ENCODE measurements around the gene LACRT. TPM values are rescaled to one million over a fixed set of nuclear protein-coding genes. Genes with fewer than 3 reads are reported as not detected.

LACRT gene
- total and polyA plus RNA-seq, 9 of the 15 experiments (the other 6 are each of a cell fraction or from before 2014, with no cell fraction given), result not detected

DNA sequence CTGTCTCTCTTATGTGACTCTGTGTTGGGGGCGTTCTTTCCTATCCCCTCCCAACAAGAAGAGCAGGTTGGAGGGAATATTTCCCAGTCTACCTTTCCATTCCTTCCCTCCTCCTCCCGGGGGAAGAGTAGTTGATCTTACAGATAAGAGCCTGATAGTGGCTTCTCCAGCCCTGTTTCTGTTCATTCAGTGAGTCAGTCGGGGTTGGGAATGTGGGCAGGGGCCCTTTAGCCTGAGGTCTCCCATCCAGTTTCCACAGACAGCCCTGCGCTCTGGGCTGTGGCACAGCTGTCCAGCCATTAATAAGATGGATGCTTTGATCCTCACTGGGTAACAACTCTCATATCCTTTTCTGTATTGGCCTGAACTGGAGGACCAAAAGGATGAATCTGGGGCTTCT is 28.1 kb downstream of the LACRT start (continued):
- TF ChIP-seq RBM39 (optimal IDR thresholded peaks at IDR 0.05; ENCODE audit: low read depth, low read length), result no peak
- TF ChIP-seq ZNF668 (CRISPR knock-in tag; IDR thresholded peaks at IDR 0.05), result no peak
- TF ChIP-seq BDP1 (IDR thresholded peaks at IDR 0.05; ENCODE audit: insufficient read depth, insufficient read length), result no peak
- TF ChIP-seq IFI16 (CRISPR knock-in tag; IDR thresholded peaks at IDR 0.05), result no peak
- TF ChIP-seq STAT5A (IDR thresholded peaks at IDR 0.05; ENCODE audit: borderline replicate concordance, low read length), result no peak
- TF ChIP-seq ATF3 (IDR thresholded peaks at IDR 0.05), result no peak
- TF ChIP-seq ATF3 (CRISPR knock-in tag; conservative IDR thresholded peaks at IDR 0.05), result no peak
- TF ChIP-seq, protein P1, sequence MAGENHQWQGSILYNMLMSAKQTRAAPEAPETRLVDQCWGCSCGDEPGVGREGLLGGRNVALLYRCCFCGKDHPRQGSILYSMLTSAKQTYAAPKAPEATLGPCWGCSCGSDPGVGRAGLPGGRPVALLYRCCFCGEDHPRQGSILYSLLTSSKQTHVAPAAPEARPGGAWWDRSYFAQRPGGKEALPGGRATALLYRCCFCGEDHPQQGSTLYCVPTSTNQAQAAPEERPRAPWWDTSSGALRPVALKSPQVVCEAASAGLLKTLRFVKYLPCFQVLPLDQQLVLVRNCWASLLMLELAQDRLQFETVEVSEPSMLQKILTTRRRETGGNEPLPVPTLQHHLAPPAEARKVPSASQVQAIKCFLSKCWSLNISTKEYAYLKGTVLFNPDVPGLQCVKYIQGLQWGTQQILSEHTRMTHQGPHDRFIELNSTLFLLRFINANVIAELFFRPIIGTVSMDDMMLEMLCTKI (IDR thresholded peaks at IDR 0.05; ENCODE audit: partially characterized antibody), result no peak

Measured in K562 (cell line).